Mononuclear cell (primary cell): ENCODE data around the gene SLC38A10. TPM values are rescaled to one million over a fixed set of nuclear protein-coding genes. Genes with fewer than 3 reads are reported as not detected.

Experiments
- H3K27me3 ChIP-seq: 2 replicates; pipeline ENCODE4 v1.6.0; 2011; ENCODE audit warnings: low read length, control low read depth; ENCODE audit not compliant: insufficient read depth
- H3K4me1 ChIP-seq: 2 replicates; pipeline ENCODE4 v1.5.1; 2011; ENCODE audit warnings: mild to moderate bottlenecking, low read length, control low read depth; ENCODE audit not compliant: insufficient read depth
- H3K4me3 ChIP-seq: 2 replicates; pipeline ENCODE4 v1.5.1; 2011; ENCODE audit warnings: mild to moderate bottlenecking, low read length, moderate library complexity
- H3K9me3 ChIP-seq: 2 replicates; pipeline ENCODE4 v1.5.1; 2011; ENCODE audit warnings: low read depth, mild to moderate bottlenecking, control low read depth, low read length
- total RNA-seq: library from RNA; depleted of rRNA; stranded (reverse); fragments of >200 nt; gene quantifications from one replicate; pipeline ENCODE4 v1.2.3, GENCODE V29; 2012

Gene SLC38A10
- total RNA-seq, 1 donor, result 30.9 TPM

DNA sequence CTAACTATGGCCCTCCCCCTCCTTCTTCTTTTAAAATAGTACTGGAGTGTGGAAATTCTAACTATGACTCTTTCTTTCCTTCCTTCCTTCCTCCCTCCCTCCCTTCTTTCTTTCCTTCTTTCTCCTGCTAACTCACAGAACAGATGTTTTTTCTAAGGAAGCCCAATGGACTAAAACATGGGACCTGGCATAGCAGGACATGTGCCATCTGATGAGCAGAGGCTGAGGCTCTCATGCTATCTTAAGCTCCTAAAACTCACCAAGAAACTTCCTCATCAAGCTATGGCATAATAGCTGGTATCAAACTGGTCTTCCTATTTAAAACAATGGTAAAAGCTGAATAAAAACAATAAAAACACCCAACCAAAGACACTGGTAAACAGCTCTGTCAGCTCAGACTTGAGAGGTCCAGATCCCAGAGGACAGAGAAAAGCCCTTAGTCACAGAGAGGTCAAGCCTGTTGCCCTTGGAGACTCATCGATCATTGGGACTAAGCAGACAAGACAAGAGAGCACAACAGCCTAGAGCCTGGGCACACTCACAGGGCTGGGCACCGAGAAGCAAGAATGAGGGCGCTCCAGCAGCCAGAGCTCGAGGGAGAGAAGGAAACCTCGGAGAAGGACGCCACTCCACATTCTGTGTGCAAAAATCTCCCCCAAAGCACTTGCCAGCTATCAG lies 27.6 kb downstream of the SLC38A10 start:
- peaks cover 15% of the 10 kb centered on the region for H3K4me1 ChIP-seq
- H3K9me3 ChIP-seq, result no peaks in the 10 kb centered on the region
- H3K4me3 ChIP-seq, result no peak overlapping the region
- no peaks in the 10 kb centered on the region for H3K27me3 ChIP-seq

DNA sequence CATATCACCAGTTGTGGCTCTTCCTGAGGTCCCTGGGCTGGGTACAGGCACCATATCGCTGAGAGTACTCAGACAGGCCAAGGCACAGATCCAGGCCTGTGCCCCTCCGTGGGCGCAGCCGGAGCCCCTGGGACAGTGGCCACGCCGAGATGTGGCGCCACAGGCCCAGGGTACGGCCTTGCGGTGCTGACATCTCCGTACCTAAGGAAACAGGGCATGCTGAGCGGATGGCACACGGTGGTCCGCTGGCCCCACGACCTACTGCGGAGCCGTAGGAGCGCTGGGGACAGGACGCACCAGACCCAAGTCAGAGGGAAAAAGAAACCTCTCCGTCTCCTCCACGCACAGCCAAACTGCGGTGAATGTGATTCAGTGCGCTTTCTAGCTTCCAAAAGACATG lies 29.5 kb downstream of the SLC38A10 start:
- H3K9me3 ChIP-seq, result no peaks in the 10 kb centered on the region
- no peaks in the 10 kb centered on the region for H3K27me3 ChIP-seq
- no peak overlapping the region for H3K4me3 ChIP-seq
- H3K4me1 ChIP-seq, result peaks cover 9% of the 10 kb centered on the region

DNA sequence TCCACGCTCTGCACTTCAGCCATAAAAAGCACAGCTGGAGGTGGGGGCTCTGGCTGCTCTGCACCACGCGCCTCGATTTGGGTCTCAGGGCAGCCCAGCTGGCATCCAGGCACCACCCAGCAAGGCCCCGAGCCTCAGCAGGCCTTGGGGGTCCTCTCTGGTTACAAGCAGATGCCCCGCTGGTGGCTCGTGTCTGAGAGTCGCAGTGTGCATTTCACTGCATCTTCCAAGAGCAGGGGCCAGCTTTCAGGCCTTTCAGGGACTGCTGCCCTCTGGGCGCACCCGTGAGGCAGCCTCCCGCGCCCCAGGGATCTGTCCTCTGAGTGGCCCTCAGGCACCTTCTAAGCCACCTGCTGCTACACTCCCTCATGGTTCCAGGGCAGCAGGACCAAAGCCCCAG lies 30.5 kb downstream of the SLC38A10 start:
- H3K27me3 ChIP-seq, result no peaks in the 10 kb centered on the region
- no peaks in the 10 kb centered on the region for H3K9me3 ChIP-seq
- peaks cover 9% of the 10 kb centered on the region for H3K4me1 ChIP-seq
- no peak overlapping the region for H3K4me3 ChIP-seq

DNA sequence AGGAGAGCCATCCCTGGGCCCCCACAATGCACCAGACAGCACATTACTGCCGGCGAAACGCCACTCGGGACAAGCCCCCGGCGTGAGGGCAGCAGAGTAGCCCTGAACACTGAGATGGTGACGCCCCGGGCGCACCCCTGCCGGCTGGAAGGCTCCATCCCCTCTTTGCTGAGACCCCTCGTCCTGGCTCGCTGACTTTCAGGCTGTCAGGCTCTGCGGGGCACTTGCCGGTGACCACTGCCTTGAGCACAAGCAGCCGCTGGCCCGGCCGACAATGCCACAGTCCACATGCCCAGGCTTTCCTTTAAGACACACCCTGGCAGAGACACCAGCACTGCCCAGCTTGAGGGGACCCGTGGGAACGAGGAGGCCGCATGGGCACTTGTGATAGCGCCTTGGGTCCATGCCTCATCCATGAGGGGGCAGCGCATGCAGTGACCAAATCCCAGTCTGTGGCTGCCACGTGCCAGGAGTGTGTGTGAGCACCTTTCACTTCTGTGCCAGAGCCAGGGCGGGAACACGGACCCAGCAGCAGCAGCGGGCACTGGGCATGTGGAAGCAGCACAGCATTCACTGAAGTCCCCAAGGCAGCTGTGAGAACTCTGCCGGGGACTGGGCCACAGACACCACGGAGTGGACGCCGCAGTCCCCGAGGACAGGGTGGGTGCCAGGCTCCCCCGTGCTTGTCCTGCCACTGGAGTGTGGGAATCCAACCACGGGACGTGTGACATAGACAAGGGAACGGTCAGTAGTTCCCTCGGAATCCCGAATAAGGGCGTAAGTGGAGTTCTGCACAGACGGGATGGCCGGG lies 31.5 kb downstream of the SLC38A10 start:
- Histone ChIP-seq H3K4me1 (peaks cover 9% of the 10 kb centered on the region), H3K9me3 (no peaks in the 10 kb centered on the region), H3K4me3 (no peak overlapping the region), H3K27me3 (no peaks in the 10 kb centered on the region)

DNA sequence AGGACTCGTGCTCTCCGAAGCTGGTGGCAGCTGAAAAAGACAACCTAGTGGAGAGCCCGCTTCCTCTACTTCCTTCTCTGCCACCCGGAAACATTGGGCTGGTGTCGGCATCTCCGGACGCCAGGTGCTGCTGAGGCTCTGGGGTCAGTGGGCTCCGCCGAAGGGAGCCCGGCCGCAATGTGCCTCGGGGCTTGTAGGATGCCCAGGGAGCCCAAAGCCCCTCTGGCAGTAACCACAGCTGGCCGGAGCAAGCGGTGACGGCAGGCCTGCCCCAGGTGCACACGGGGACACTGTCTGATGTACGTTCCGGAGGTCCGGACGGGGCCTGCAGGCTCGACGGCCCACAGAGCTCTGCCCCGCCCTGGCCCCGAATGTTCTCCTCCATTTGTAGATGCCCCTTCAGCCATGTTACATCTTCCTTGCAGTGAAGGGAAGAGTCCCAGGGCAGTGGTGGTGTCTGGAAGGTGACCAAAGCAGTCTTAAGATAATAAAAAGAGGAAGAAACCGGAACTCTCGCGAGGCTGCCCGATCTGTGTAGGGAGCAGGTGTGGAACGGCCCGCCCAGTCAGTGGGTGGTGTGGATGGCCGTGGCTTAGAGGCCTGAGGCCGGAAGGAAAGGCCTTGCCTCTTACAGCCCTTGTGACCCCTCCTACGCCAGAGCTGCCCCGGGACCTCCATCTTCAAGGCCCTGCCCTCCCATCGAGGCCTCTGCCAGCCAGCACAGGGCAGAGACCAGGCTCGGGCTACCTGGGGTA lies 33.3 kb downstream of the SLC38A10 start:
- no peaks in the 10 kb centered on the region for H3K27me3 ChIP-seq
- H3K9me3 ChIP-seq, result no peaks in the 10 kb centered on the region
- no peaks in the 10 kb centered on the region for H3K4me1 ChIP-seq
- no peak overlapping the region for H3K4me3 ChIP-seq

DNA sequence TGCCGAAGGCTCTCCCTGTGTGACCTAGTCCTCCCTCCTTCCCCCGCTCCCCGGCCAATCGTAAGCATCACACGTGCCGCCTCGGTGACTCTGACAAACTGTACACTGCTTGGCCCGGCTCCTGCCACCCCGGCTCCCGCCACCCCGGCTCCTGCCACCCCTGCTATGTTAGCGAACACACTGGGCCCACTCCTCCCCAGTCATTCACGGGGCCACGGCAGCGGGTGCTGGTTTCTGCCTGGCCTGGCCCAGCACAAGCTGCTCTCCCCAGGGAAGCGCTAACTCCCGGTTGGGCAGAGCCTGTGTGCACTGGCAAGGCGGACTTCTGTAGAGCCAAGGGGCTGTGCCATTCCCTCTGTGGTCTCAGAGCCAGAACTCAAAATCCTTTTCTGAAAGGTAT lies 34.0 kb downstream of the SLC38A10 start:
- Histone ChIP-seq H3K4me3 (no peak overlapping the region), H3K4me1 (no peaks in the 10 kb centered on the region), H3K9me3 (no peaks in the 10 kb centered on the region), H3K27me3 (no peaks in the 10 kb centered on the region)

DNA sequence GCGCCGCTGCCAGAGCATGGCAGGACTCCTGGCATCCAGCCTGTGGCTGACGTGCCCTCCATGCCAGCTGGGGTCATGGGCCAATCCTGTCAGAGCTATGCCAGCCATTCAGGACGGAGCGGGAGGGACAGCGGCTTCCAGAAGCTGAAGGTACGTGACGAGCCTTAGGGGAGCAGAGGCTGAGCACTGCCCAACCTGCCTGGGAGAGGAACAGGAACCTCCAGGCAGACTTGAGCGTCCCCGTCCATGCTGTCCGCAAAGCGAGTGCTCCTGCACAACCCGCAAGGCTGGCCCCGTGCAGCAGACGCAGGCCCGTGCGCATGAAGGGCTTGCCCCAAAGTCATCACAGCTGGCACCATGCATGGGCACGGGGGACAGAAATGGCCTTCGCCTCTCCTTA lies 34.5 kb downstream of the SLC38A10 start:
- H3K4me3 ChIP-seq, result no peak overlapping the region
- no peaks in the 10 kb centered on the region for H3K9me3 ChIP-seq
- peaks cover 3% of the 10 kb centered on the region for H3K4me1 ChIP-seq
- H3K27me3 ChIP-seq, result no peaks in the 10 kb centered on the region

DNA sequence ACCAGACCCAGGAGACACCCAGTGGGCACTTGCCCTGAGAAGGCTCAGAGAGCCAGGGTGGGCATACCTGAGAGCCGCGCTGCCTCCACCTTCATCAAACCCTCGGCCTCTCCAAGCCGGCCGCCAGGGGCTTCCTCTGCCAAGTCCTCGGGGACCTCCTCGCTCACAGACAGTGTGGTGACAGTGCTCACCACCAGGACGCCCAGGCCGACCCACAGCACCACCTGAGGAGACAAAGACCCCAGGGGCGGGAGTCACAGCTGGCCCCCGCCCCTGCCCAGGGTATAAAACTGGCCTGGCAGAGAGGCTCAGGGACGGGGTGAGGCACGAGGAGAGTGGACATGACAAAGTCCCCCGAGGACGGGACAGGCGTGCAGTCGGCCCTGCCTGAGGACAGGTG lies 34.9 kb downstream of the SLC38A10 start:
- Histone ChIP-seq H3K9me3 (no peaks in the 10 kb centered on the region), H3K4me1 (peaks cover 8% of the 10 kb centered on the region), H3K27me3 (no peaks in the 10 kb centered on the region), H3K4me3 (no peak overlapping the region)

DNA sequence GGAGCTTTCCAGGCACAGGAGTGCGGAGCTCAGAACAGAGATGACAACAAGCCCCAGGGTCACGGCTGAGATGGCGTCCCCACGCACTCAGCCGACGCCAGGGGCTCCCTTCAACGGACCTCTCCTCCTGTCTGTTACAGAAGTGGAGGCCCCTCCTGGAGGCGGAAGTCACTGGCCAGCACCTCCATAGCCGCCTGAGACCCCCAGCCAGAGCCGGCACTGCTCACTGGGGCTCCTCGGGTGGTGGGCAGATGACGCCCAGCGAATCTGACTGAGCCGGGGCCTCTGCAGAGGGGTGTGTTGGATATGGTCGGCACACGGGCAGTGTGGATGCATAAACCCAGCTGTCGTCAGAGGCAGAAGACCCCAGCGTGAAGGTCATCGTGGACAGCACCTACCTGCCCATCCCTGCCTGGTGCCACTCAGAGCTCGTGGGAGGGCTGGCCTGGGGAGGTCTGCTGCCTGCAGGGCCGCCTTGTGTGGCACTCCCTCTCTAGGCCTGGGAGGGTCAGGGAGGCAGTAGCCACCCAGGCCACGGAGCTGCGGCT lies 36.0 kb downstream of the SLC38A10 start:
- Histone ChIP-seq H3K9me3 (no peaks in the 10 kb centered on the region), H3K4me3 (no peak overlapping the region), H3K4me1 (peaks cover 16% of the 10 kb centered on the region), H3K27me3 (no peaks in the 10 kb centered on the region)

DNA sequence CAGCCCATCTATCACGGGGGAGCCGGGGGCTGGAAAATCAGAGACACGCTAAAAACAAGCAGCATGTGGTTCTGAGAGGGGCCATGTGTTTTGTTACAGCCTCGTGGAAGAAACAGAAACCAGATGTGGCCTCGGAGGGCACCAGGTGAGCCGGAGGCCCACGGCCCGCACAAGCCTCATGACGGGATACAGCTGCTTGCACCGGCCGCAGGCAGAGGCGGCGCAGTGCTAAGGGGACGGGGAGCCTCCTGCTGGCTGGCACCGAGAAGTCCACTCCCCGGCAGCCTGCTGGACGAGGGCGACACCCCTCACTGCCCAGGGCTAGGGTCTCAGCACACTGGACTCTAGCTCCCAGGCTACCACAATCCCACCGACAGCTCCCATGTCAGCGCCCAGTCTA lies 36.8 kb downstream of the SLC38A10 start:
- Histone ChIP-seq H3K9me3 (no peaks in the 10 kb centered on the region), H3K27me3 (no peaks in the 10 kb centered on the region), H3K4me1 (peaks cover 16% of the 10 kb centered on the region), H3K4me3 (no peak overlapping the region)

DNA sequence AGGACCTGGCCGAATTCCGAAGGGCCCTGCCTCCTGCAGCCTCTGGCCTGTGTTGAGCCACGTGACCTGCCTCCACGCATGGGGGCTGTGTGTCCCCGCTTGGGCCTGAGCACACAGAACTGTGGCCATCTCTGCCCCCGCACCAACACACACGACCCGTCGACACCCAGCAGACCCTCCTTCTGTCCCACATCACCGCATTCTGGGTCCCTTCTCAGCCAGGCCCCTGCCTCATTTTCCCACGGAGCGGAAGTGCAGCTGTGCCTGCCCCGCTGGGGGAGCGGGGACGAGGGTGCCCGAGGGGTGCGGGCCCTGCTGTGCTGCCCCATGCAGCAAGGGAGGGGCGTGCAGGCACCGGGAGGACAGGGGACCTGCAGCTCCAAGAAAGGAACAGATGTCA lies 37.6 kb downstream of the SLC38A10 start:
- Histone ChIP-seq H3K9me3 (no peaks in the 10 kb centered on the region), H3K4me3 (no peak overlapping the region), H3K27me3 (no peaks in the 10 kb centered on the region), H3K4me1 (peaks cover 17% of the 10 kb centered on the region)

DNA sequence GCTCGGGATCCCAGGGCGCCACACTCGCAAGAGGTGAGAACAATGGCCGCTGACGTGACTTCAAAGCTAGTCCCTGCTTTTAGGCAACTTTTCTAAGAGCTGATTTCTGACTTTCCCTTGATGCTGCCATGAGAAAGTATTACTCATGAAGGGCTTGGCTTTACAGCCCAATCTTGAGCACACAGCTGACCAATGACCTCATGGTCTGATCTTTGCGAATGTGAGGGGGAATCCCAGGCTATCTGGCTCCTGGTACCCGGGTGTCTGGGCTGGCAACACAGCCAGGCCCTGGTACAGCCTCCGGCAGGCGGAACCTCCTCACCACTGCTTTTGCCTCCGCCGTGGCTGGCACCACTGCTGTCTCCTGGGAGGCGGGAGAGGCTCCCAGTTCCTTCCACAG lies 38.5 kb downstream of the SLC38A10 start:
- no peaks in the 10 kb centered on the region for H3K27me3 ChIP-seq
- peaks cover 23% of the 10 kb centered on the region for H3K4me1 ChIP-seq
- H3K9me3 ChIP-seq, result no peaks in the 10 kb centered on the region
- no peak overlapping the region for H3K4me3 ChIP-seq

DNA sequence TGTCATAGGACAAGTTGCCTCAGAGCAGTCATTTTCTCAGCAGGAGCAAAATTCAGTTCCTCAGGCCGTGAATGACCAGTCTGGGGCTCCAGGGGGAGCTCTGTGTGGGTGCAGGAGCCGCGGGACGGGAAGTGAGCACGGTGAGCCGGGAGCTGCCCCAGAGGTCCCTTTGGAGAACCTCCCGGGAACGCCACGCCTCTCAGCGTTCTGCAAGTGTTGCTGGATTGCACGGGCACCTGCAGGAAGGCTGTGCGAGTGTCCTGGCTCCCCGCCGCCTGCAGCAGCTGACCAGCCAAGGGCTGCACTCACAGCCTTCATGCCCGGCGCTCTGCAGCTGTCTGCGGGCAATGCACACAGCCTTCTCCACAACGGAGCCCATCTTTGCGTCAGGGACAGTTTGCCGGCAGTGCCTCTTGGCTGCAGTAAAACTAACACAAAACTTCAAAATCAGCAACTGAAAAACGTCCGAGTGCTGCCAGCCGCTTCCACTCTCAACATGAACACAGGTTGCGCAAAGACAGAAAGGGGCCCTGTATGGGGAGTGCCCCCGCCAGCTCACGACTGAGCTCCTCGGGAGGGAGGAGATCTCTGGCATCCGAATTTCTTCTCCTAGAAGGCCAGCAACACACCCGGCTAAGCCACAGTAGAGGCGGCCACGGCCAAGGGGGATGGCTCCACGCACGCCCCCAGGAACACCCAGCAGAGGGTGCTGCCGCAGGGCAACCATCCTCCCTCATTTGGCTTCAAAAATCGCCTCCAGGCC lies 40.0 kb downstream of the SLC38A10 start:
- no peak overlapping the region for H3K4me3 ChIP-seq
- H3K4me1 ChIP-seq, result peaks cover 23% of the 10 kb centered on the region
- no peaks in the 10 kb centered on the region for H3K9me3 ChIP-seq
- no peaks in the 10 kb centered on the region for H3K27me3 ChIP-seq

DNA sequence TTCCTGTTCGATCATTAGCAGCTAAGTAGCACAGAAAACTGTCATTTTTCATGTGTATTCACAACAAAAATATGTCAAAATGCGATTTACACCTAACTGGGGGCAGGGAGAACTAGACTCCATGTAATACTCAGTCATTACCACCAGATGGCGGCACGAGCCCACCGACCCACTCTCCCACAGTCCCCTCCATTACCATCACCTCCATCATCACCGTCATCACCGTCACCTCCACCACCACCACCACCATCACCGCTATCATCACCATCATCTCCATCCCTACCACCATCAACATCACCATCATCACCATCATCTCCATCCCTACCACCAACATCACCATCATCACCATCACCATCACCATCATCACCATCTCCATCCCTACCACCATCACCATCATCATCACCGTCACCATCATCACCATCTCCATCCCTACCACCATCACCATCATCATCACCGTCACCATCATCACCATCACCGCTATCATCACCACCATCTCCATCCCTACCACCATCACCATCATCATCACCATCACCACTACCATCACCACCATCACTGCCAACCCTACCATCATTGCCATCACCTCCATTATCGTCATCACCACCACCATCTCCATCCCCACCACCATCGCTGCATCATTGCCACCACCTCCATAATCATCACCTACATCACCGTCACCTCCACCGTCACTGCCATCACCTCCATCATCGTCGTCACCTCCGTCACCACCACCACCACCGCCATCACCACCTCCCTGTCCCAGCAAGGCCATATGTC lies 41.6 kb downstream of the SLC38A10 start:
- peaks cover 23% of the 10 kb centered on the region for H3K4me1 ChIP-seq
- H3K4me3 ChIP-seq, result no peak overlapping the region
- no peaks in the 10 kb centered on the region for H3K9me3 ChIP-seq
- H3K27me3 ChIP-seq, result no peaks in the 10 kb centered on the region
